Neural progenitor cell (in vitro differentiated cells): Measurements from ENCODE around the gene EPHA3. TPM values are rescaled to one million over a fixed set of nuclear protein-coding genes. Genes with fewer than 3 reads are reported as not detected.
A peak's percentile ranks its signal among the peaks of the same experiment; 100 is the strongest.

Experiments used
- DNase-seq: peaks from one replicate; pipeline ENCODE4 v3.0.0-alpha.2; 2016; ENCODE audit warnings: low spot score
- H2AFZ ChIP-seq: fragments of 200-600 bp; sonication (generic); replicated peaks from 2 replicates; pipeline ENCODE4 v1.6.1; 2016; ENCODE audit warnings: antibody characterized with exemption
- H3F3A ChIP-seq: fragments of 200-600 bp; sonication (generic); 2 replicates; pipeline ENCODE4 v1.6.1; 2016; ENCODE audit warnings: antibody characterized with exemption, low read depth
- H3K27ac ChIP-seq: fragments of 200-600 bp; sonication (generic); 2 replicates; pipeline ENCODE4 v1.5.1; 2016; ENCODE audit warnings: mild to moderate bottlenecking
- H3K27me3 ChIP-seq: fragments of 200-600 bp; sonication (generic); 2 replicates; pipeline ENCODE4 v1.6.1; 2016; ENCODE audit warnings: mild to moderate bottlenecking, moderate library complexity
- H3K36me3 ChIP-seq: fragments of 200-600 bp; sonication (generic); 2 replicates; pipeline ENCODE4 v1.5.1; 2016
- H3K4me1 ChIP-seq: fragments of 200-600 bp; sonication (generic); 2 replicates; pipeline ENCODE4 v1.6.1; 2016; ENCODE audit warnings: mixed run types
- H3K4me2 ChIP-seq: fragments of 200-600 bp; sonication (generic); 2 replicates; pipeline ENCODE4 v1.6.1; 2016
- H3K4me3 ChIP-seq: fragments of 200-600 bp; sonication (generic); 2 replicates; pipeline ENCODE4 v1.5.1; 2016
- H3K79me2 ChIP-seq: fragments of 200-600 bp; sonication (generic); 2 replicates; pipeline ENCODE4 v1.6.1; 2016; ENCODE audit warnings: low read depth
- H3K9ac ChIP-seq: fragments of 200-600 bp; sonication (generic); 2 replicates; pipeline ENCODE4 v1.6.1; 2016
- H3K9me3 ChIP-seq: fragments of 200-600 bp; sonication (generic); 2 replicates; pipeline ENCODE4 v1.5.1; 2016; ENCODE audit warnings: low read depth
- H4K20me1 ChIP-seq: fragments of 200-600 bp; sonication (generic); 2 replicates; pipeline ENCODE4 v1.6.1; 2016; ENCODE audit warnings: low read depth
- H3K27ac Mint-ChIP-seq: 3 replicates; pipeline ENCODE4 v1.8.0; 2021; ENCODE audit warnings: mixed read lengths
- H3K27me3 Mint-ChIP-seq: 2 replicates; pipeline ENCODE4 v1.8.0; 2022; ENCODE audit warnings: low read depth, mild to moderate bottlenecking, inconsistent platforms, moderate library complexity, mixed read lengths; ENCODE audit not compliant: insufficient read depth
- H3K36me3 Mint-ChIP-seq: 3 replicates; pipeline ENCODE4 v1.8.0; 2021; ENCODE audit warnings: mixed read lengths
- H3K4me1 Mint-ChIP-seq: 3 replicates; pipeline ENCODE4 v1.8.0; 2021; ENCODE audit warnings: mixed read lengths
- H3K4me3 Mint-ChIP-seq: 3 replicates; pipeline ENCODE4 v1.8.0; 2021; ENCODE audit warnings: mild to moderate bottlenecking, moderate library complexity, mixed read lengths
- H3K9me3 Mint-ChIP-seq: 3 replicates; pipeline ENCODE4 v1.8.0; 2020; ENCODE audit warnings: mixed read lengths
- CTCF ChIP-seq: fragments of 200-600 bp; sonication (generic); IDR thresholded peaks from 2 replicates; pipeline ENCODE4 v1.5.1; 2017; ENCODE audit warnings: antibody characterized with exemption, mild to moderate bottlenecking
- EZH2 ChIP-seq: fragments of 200-600 bp; sonication (generic); IDR thresholded peaks from 2 replicates; pipeline ENCODE4 v1.6.1; 2017; ENCODE audit warnings: antibody characterized with exemption, mild to moderate bottlenecking, moderate library complexity
- EZH2phosphoT487 ChIP-seq: fragments of 200-600 bp; sonication (generic); IDR thresholded peaks from 2 replicates; pipeline ENCODE4 v1.6.1; 2017; ENCODE audit warnings: antibody characterized with exemption
- total RNA-seq: library from RNA; depleted of rRNA; stranded (reverse); fragments of >200 nt; gene quantifications from 2 replicates; pipeline ENCODE4 v1.2.3, GENCODE V29; 2015; ENCODE audit warnings: low replicate concordance

The EPHA3 gene
- total RNA-seq, 1 donor from 2014 or later, result 0.36 TPM

GRCh38 chr3:89474333-89475130 lies 367.1 kb downstream of the EPHA3 start:
- Histone ChIP-seq H3K27me3 (no peaks in the 10 kb centered on the region), H3K27ac (no peak overlapping the region), H4K20me1 (no peaks in the 10 kb centered on the region), H3K36me3 (no peaks in the 10 kb centered on the region), H3K9ac (no peak overlapping the region), H3K4me3 (no peak overlapping the region), H2AFZ (no peak overlapping the region), H3K9me3 (no peaks in the 10 kb centered on the region), H3F3A (no peaks in the 10 kb centered on the region), H3K79me2 (no peaks in the 10 kb centered on the region), H3K4me1 (no peaks in the 10 kb centered on the region), H3K4me2 (no peak overlapping the region)
- Mint-ChIP-seq H3K27me3 (no peaks in the 10 kb centered on the region), H3K4me1 (peaks cover 19% of the 10 kb centered on the region), H3K9me3 (peaks cover 5% of the 10 kb centered on the region), H3K27ac (no peak overlapping the region), H3K36me3 (peaks cover 16% of the 10 kb centered on the region), H3K4me3 (no peak overlapping the region)
- no peak for DNase-seq
- TF ChIP-seq EZH2 (no peak), EZH2phosphoT487 (no peak), CTCF (no peak)

DNA sequence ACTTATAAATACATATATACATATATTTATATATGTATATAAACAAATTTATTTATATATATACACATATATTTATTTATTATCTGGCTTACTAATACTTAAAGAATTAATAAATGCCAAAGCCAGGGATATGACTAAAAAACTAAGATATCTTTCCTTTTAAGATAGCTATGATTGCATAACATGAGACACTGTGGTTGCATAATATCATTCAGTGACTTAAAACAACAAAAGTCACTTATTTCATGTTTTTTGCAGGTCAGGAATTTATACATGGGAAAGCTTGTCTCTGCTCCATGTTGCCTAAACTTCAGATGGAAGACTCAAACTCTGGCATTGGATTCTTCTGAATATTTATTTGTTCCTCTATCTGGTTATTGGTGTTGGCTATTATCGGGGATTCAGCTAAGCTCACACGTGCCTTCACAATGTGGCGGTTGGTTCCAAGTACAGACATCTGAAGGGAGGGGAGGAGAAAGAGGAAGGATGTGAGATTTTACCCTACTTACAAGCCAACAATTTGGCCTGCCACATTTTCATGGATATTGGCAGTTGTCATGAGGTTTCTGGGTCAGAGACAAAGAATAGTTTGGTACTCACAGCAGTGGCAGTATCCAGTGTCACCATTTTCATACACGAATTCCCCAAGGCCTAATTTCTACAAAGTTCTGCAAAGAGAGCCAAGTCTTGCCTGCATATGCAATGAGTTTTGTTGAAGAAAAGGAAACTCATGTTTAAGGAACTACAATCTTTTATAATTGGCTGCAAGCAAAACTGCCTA lies 381.6 kb downstream of the EPHA3 start:
- peaks cover 4% of the 10 kb centered on the region for H3K4me1 Mint-ChIP-seq
- peak overlapping the region; percentile 63 for H2AFZ ChIP-seq
- no peak for TF ChIP-seq EZH2
- no peak for TF ChIP-seq EZH2phosphoT487
- no peak for TF ChIP-seq CTCF

GRCh38 chr3:89490129-89490528 lies 382.7 kb downstream of the EPHA3 start:
- Histone ChIP-seq H3K4me1 (peaks cover 3% of the 10 kb centered on the region), H3K36me3 (no peaks in the 10 kb centered on the region), H3F3A (no peaks in the 10 kb centered on the region), H4K20me1 (no peaks in the 10 kb centered on the region), H3K4me3 (no peak overlapping the region), H3K9ac (no peak overlapping the region), H2AFZ (no peak overlapping the region), H3K27me3 (no peaks in the 10 kb centered on the region), H3K9me3 (no peaks in the 10 kb centered on the region), H3K79me2 (no peaks in the 10 kb centered on the region), H3K4me2 (no peak overlapping the region), H3K27ac (no peak overlapping the region)
- H3K27ac Mint-ChIP-seq, result no peak overlapping the region
- H3K4me1 Mint-ChIP-seq, result no peaks in the 10 kb centered on the region
- TF ChIP-seq CTCF (no peak), EZH2phosphoT487 (no peak), EZH2 (no peak)
- no peak overlapping the region for H3K4me3 Mint-ChIP-seq
- peaks cover 5% of the 10 kb centered on the region for H3K9me3 Mint-ChIP-seq
- H3K27me3 Mint-ChIP-seq, result no peaks in the 10 kb centered on the region
- no peak for DNase-seq
- no peaks in the 10 kb centered on the region for H3K36me3 Mint-ChIP-seq

More for the DNA sequence above, 381.6 kb downstream of the EPHA3 start:
- no peak overlapping the region for H3K4me3 Mint-ChIP-seq
- Histone ChIP-seq H3K9ac (no peak overlapping the region), H3K79me2 (no peaks in the 10 kb centered on the region), H3K27me3 (no peaks in the 10 kb centered on the region), H3F3A (no peaks in the 10 kb centered on the region), H4K20me1 (no peaks in the 10 kb centered on the region), H3K9me3 (no peaks in the 10 kb centered on the region), H3K4me1 (peaks cover 9% of the 10 kb centered on the region), H3K36me3 (no peaks in the 10 kb centered on the region), H3K27ac (no peak overlapping the region), H3K4me2 (no peak overlapping the region), H3K4me3 (no peak overlapping the region)
- no peak overlapping the region for H3K27ac Mint-ChIP-seq
- no peaks in the 10 kb centered on the region for H3K36me3 Mint-ChIP-seq
- no peak for DNase-seq
- no peaks in the 10 kb centered on the region for H3K27me3 Mint-ChIP-seq
- H3K9me3 Mint-ChIP-seq, result peaks cover 5% of the 10 kb centered on the region
